HG03095 (cell line): ENCODE results near the gene EBF4.
"Not testable (repeated sequence)": the region's sequence is repeated elsewhere in the genome, so short reads cannot be mapped to it uniquely, and the experiment has no call there.

ENCODE experiments used
- ATAC-seq: cut with Tn5 transposase; IDR thresholded peaks from one replicate; pipeline ENCODE4 v1.9.1; 2021; ENCODE audit warnings: moderate library complexity; ENCODE audit not compliant: unreplicated experiment

Gene EBF4

DNA sequence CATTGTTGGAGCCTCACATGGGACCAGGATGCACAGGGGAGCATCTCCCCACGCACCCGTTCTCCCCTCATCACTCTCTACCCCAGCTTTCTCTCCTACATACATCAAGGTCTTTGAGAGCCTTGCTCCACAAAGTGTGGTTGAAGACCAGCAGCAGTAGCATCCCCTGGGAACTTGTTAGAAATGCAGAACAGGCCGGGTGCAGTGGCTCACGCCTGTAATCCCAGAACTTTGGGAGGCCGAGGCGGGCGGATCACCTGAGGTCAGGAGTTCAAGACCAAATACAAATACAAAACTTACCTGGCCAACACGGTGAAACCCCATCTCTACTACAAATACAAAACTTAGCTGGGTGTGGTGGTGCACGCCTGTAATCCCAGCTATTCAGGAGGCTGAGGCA, 115.3 kb downstream of the EBF4 start:
- not testable (repeated sequence) for ATAC-seq

- no peak for ATAC-seq
These were observed 117.1 kb downstream of the EBF4 start for GRCh38 chr20:2809690-2810089.
